Suppressor macrophage treated with lipopolysaccharide for 1 hour (primary cell): Measurements from ENCODE around the gene RNF224.

Experiments
- DNase-seq, 3 donors: peaks; one replicate each; pipeline ENCODE4 v3.0.0-alpha.2; 2020 to 2022

Gene RNF224

DNA sequence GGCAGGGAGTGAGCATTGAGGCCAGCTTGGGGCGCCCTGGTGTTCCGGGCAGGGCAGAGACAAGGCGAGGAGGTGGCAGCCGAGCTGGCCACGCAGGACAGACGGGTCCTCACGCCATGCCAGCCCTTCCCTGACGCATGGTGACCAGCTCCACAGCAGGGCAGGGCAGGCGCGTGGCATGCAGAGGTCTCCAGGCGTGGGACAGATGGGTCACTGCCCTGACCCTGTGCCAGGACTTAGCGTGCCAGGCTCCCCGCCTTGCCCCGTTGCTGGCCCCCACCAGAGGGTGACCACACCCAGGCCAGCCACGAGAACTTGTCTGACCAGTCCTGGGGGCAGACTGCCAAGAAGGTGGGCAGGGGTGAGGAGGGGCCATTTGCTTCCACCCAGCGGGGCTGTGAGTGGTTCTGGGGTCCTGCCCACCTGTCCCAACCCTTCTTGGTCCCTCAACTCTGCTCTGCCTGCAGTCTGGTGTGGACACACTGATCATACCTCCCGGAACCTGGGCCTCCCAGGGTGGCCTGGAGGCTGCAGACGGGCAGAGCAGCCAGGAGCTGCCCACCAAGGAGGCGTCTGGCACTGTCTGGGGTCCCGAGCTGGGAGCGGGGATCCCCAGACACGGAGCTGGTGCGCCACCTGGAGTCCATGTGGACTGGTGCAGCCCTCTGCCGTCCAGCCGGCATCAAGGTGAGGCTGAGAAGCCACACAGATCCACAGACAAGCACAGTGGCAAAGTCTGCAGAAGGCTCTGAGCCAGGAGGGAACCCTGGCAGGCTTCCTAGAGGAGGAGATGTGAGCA, at the start of gene RNF224:
Gene RNF224 (plus strand): TSS at position 449 of the 799 bp plus-strand sequence. CDS start 834 bp downstream, outside the sequence.
- DNase-seq, result peak; percentile 70 to 85 (median 79)

DNA sequence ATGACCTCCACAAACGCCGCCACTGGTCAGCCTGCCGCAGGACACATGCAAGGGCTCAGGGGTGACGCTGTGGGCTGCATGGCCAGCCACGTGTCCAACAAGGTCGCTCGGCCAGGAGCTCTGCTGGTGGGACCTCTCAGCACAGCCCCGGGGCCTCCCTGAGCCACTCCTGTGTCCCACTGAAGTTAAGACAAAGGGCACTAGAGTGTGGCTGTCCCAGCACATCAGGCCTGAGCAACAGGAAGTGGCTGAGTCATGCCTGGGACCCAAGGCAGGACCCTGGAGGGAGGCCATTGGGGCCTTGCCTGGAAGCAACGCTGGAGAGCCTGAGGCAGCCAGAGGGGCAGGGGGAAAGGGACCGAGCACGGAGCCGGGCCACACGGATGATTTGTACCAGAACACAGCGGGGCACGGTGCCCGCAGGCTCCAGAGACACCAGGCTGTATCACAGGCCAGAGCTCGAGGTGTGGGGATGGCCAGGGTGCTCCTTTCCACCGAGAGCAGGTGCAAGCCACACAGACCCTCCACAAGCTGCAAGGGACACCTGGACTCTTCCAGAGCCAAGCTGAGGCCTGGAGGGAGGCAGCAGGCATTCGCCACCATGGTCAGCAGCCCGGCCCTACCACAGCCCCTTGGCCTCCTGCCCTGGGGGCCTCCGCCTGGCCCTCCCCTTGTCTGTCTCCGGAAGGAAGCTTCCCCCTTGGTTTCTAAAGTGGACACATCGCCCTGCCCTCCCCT, 48.9 kb upstream of the RNF224 start:
- DNase-seq, result no peak

DNA sequence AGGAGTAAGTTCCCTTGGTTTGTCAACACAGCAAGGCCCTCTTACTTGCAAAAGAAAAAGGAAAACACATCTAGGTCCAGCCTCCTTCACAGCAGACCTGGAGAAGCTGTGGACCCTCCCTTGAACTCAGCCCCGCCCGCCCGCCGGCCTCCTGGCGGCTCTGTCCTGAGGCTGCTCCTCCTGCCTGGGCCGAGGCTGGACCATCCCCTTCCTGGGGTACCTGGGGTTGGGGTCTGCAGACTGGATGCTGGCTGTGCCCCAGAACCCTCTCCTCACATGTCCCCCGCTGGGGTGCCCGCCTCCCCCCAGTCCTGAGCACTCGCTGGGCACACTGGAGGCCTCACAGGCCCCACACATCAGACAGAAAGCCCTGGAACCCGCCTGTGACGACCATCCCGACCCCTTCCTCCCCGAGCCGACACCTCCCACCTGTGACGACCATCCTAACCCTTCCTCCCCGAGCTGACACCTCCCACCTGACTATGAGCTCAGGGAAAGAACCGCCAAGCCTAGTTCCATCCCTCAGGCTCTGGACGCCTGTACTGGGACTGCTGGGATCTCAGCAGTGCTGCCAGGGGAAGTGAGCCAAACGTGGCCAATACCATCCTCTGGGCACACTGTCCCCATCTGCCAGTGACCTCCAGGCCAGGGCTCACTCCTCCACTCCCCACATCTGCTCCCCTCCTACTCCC, 48.2 kb upstream of the RNF224 start:
- DNase-seq, result no peak

DNA sequence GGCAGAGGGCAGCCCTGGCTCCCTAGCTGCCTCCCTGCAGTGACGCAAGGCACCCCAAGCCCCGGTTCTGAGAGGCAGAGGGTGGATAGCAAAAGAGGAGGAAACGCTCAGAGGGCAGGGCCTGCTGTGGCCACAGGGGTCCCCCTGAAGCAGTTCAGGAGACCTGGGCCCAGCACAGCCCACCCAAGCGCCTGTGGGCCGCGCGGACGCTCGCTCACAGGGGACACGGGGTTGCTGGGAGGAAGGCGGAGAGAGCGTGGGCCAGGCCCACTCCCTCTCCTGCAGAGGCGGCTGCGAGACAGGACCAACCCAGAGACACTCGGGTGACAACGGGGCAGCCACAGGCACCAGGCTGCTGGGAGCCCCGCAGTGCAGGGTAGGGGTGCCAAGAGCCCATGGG, 47.5 kb upstream of the RNF224 start:
- DNase-seq, result no peak

DNA sequence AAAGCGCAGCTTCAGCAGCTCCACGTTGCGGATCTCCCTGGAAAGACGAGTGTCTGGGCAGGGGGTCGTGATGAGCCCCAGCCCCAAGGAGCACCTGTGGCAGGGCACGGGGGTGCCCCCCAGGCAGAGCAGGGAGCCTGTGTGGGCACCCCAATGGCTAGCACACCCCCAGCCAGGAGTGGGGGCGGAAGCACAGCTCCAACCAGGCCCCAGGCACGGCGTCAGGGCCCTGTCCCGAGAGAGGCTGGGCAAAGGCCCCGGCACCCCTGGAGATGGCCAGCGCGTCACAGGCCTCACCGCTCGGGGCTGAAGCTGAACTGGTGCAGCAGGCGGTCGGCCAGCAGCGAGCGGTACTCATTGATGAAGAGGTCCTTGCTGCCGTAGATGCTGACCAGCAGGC, 46.8 kb upstream of the RNF224 start:
- DNase-seq, result no peak

DNA sequence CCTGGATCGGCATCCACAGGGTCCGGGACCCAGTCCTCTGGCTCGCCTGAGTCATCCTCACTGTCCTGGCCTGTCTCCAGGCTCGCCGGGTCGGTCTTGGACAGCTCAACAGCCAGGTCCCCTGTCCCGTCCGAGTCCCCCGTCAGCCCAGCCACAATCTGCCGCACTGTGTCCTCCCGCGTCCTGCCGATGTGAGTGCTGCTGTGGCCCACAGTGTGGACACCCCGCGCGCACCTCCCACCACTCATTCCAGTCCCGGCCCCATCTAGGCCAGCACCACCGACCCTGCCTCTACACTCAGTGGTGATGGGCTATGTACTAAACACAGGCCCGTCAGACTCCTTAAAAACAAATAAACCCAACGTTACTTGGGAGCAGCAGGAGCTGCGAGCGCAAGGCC, 45.6 kb upstream of the RNF224 start:
- DNase-seq, result no peak

DNA sequence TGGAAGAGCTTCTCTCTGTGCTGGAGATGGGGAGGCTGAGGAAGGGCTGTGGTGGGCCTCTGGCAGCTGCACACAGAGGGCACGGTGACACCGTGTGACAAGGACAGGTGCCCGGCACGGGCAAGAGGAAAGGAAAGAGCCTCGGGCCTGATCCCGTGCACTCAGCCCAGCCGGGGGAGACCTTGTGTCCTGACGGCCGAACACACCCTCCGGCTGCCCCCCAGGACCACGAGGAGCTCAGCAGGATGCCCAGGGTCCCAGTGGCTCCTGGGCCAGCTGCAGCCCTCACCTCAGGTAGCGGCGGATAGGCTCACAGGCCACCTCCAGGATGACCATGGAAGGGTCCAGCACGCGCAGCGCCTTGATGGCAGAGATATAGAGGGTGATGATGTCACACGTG, 44.5 kb upstream of the RNF224 start:
- DNase-seq, result no peak

DNA sequence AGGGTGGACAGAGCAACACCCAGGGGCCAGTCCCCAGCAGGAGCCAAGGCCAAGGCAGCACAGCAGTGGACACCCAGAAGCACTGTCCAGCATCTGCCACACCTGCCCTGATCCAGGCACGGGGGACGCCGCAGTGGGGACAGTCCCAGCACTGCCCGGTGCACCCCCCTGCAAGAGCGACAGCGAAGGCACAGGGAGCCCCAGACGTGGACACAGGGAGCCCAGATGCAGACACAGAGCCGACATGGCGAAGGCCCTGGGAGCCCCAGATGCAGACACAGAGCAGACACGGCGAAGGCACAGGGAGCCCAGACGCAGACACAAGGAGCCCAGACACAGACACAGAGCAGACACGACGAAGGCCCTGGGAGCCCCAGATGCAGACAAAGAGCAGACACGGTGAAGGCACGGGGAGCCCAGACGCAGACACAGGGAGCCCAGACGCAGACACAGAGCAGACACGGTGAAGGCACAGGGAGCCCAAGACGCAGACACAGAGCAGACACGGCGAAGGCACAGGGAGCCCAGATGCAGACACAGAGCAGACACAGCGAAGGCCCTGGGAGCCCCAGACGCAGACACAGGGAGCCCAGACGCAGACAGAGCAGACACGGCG, 43.2 kb upstream of the RNF224 start:
- no peak for DNase-seq

DNA sequence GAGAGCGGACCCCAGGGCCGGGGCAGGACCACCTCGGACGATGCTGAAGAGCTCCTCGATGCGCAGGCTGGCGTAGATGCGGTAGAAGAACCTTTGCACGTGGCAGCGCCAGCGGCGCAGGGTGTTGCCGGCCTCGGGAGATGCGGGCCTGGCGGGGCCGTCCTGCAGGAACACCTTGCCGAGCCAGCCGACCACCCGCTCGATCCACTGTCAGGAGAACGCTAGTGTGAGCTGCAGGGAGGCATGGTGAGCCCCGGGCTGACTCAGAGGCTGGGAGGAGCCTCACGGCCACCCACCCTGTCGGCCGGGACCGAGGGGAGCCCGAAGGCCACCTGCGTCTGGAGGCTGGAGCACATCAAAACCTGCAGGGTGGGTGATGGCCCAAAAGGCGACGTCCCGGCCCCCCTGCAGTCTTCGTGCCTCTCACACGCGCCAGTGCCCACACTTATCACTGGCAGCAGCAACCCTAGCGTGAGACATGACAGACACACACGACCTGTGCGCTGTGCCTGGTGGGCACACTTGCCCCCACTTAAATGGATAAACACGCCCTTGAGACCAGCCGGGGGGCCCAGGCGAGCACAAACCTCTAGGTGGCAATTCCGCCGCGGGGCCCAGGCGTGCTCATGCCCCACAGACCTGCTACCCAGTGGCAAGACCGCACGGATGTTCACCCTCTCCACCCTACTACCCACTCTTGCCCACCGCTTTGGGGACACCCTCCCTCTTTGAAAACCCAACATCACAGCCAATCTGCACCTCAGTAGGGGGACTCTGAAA, 42.2 kb upstream of the RNF224 start:
- no peak for DNase-seq

DNA sequence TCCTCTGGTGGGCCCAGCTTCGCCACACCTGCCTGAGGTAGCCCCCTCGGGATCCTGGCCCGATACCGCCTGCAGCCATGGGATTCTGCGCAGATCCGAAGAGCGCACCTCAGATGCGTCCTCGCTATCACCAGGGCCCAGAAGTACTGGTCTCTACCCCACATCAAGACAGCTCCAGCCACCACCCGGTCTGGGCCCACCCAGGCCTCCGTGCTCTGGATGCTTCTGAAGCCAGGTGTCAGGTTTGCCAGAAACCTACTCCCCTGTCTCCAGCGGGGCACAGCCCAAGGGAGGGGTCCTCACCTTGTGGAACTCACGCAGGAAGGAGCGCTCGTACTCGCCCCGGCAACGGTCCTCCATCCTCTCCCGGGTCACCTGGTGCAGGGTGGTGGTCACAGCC, 41.4 kb upstream of the RNF224 start:
- DNase-seq, result no peak

DNA sequence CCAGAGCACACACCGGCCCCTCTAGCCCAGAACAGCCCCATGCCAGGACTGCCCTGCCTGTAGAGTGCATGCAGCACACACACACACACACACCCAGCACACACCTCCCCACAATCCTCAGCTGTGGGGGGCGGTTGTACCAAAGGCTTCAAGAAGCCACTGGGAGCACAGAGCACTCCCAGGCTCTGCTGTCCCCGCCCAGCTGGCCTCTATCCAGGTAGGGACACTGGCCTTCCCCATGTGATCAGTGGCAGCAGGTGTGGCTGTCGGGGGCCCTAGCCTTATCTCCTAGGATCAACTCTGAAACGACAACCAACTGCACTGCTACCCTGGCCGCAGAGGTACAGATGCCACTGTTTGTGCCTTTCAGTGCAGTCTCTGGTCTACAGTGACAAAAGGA, 40.9 kb upstream of the RNF224 start:
- no peak for DNase-seq

DNA sequence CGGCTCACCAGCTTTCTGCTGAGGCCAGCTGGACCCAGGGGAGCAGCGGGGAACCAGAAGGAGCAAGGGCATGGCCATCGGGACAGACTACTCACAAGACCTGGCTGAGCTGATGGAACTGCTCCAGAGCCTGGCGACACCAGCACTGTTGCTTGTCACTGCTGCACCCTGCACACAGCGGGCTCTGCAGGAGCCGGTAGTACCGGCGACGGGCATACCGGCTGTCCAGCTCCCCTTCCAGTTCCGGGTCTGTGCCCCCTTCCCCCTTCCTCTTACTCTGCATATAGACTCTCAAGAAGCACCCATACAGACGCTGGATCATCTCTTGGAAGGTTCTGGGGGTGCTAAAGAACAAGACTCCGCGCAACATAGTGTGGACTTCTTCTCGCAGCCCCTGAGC, 39.9 kb upstream of the RNF224 start:
- DNase-seq, result no peak

DNA sequence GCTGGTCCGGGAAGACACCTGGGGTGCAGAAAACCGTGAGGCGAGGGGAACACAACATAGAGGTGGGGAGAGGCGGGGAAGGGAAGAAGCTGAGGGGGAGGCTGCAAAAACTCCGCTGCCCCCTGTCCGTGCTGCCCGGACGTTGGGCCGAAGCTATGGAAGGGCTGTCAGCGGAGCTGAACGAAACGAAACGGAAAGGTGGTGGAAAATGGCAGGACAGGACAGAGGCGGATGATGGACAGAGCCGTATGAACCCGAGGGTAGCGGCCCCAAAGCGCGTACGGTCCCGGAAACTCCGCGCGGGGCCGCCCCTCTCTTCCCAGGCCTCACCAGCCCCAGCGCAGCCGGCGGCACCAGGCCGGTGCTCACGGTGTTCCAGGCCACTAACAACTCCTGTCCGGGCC, 39.2 kb upstream of the RNF224 start:
- no peak for DNase-seq

DNA sequence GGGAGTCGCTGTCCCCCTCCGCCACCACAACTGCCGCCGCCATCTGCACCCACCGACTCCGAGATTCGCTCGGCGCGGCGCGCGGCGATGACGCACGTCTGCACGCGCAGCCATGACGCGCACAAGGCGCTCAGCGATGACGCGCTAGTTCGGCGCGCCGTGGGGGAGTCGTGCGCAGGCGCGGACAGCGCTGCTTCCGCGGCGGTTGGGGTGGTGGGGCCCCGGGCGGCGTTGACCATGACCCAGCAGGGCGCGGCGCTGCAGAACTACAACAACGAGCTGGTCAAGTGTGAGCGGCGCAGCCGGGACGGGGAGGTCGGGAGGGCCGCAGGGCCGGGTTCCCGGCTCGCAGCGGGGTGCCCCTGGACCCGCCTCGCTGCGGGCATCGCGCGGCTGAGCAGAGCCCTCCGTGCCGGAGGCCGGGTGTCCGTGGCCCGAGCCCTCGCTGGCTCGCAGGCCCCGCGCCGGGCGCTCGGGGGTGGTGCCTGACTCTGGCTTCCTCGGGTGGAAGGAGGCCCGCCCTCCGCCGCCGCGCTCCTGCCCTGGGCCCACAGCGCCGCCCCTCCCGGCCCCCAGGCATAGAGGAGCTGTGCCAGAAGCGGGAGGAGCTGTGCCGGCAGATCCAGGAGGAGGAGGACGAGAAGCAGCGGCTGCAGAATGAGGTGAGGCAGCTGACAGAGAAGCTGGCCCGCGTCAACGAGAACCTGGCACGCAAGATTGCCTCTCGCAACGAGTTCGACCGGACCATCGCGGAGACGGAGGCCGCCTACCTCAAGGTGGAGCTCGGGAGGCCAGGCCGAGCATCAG, 38.6 kb upstream of the RNF224 start, which contains the start of the genes ANAPC2 and SSNA1:
Gene ANAPC2 (minus strand): TSS at position 71 of the 807 bp plus-strand sequence. CDS start 28 bp downstream, at position 43.
Gene SSNA1 (plus strand): TSS at position 187 of the 807 bp plus-strand sequence. CDS start 51 bp downstream, at position 238.
- peak; percentile 97 to 99 (median 99) for DNase-seq

DNA sequence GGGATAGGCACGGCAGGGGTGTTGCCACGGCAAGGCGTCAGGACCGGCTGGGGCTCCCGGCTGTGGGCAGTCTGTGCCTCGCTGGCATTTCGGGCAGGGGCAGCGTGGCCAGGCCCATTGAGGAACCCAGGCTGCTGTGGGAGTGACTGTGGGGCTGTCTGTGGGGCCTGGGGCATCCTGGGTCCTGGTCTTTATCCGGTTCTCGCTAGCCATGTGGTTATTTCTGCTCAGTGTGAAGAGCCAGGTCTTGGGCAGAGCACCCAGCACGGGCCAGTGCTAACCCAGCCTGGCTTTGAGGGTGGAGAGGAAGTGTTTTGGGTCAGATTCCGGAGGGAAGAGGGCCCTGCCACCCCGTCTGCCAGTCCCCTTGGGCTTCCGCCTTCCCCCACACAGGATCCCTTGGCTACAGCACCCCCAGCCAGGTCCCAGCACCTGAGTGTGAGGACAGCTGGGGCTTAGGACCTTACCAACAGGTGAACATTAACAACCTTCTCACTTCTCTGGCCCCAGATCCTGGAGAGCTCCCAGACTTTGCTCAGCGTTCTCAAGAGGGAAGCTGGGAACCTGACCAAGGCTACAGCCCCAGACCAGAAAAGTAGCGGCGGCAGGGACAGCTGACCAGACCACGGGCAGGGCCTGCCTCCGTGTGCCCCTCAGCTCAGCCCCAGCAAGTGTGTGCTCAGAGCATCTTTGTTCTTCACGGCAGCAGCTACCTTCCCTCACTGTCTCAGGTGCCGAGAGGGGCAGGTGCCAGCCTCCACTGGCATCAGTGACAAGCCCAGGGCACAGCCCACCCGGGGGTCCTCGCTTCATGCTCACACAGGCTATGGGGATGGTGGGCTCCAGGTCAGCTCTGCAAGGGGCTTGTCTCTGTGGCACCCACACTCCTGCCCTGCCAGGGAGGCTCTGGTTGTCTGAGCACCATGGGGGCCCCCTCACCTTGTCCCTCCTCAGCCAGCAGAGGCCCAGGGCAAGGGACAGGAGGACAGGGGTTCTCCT, 37.7 kb upstream of the RNF224 start:
- no peak for DNase-seq

DNA sequence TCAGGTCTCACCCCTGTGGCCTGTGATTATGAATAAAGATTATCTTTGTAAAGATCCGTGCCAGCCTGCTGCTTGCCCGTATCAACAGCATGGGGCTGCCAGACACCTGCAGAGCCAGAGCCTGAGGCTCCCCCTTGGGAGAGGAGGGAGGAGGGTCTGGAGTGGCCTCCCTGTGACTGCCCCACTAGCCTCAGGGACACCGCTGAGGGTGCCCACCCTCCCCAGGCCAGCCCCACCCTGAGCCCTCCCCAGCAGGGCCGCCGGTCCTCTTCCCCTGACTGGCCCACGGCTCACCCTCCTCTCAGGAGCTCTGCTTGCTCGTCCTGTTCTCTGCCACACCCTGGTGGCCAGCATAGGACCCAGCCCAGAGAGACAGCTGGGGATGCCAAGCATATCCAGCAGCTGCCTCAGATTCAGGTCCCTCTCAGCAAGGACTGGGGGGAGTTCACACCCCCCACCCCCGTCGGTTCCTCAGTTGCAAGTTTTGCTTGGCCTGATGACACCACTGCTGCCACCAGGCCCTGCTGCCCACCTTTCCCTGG, 36.9 kb upstream of the RNF224 start:
- no peak for DNase-seq

DNA sequence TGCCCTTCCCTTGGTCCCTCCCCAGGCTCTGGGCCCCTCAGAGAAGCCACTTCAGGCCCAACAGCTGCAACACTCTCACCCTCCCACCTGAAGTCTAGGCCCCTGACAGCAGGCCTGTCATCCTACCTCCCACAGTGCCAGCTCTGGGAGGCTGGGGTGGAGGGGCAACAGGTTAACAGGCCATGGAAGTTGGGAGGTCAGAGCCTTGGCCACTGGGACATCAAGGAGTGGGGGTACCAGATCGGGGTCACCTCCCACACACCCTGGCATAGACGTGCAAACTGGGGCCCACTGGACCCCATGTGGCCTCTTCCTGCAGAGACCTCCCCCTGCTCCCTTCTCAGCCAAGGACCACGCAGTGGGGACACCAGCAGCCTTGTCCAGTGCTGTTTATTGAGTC, 36.1 kb upstream of the RNF224 start:
- DNase-seq, result no peak

DNA sequence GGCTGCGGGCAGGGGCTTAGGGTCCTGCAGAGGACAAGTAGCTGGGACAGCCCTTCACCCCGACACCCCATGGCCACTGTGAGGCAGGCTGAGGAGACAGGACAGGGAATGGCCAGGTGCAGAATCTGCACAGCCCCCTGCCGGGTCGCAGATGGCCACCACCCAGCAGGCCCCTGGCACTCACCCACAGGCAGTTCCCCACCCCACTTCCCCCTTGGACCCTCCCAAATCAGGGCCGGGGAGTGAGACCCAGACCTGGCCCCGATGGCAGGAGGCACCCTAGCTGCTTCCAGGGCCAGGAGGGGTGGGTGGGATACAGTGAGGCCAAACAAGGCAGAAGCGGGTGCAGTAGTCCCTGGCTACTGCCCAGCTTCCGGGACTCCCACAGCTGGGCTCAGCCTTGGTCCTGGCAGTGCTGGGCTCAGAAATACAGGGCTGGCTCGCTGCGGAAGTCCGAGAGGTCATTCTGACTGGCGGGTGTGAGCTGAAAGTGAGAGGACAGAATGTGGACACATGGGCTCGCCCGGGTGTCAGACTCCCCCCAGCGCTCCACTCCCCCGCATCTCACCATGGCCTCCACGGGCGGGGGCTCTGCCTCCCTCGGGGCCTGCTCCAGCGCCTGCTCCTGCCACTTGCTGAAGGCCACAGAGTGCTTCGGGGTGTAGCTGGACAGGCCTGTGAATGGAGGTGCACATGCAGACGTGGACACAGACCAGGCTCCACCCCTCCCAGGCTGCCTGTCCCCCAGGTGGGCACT, 35.4 kb upstream of the RNF224 start:
- no peak for DNase-seq

DNA sequence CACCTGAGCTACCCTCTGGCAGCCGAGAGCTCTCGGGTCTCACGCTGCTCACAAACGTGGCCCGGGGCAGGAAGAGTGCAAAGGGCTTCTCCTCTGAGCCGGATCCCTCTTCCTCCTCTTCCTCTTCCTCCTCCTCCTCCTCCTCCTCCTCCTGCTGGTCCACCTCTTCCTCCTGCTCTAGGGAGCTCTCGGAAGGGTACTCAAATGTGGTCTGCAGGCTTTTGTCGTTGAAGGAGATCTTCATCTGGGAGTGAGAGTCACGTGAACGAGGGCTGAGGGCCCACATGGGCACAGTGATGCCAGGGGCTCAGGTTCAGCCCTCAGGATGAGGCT, 34.9 kb upstream of the RNF224 start:
- DNase-seq, result no peak
